Transverse colon (tissue), 4 donors: ENCODE results near the gene CHEK1.

Source experiments
- EP300 ChIP-seq: sonication (generic); formaldehyde crosslinking; IDR thresholded peaks from one replicate; pipeline ENCODE4 v1.6.1; 2017; ENCODE audit warnings: antibody characterized with exemption, low read depth
- POLR2A ChIP-seq: fragments of 450-650 bp; IDR thresholded peaks from one replicate; pipeline ENCODE4 v1.6.1; 2016; ENCODE audit warnings: antibody characterized with exemption, mild to moderate bottlenecking, moderate library complexity
- POLR2AphosphoS5 ChIP-seq, 3 donors: sonication (generic); formaldehyde crosslinking; IDR thresholded peaks; one replicate each; pipeline ENCODE4 v1.6.1; 2016; ENCODE audit warnings: antibody characterized with exemption in 3 of 3
- TF ChIP-seq, protein P1 (sequence below), 5 experiments: fragments of 200-600 bp in 3 of 5; fragments of 450-650 bp in 2 of 5; sonication (generic) in 3 of 5; IDR thresholded peaks; 1 replicate in 2 of 5; 2 replicates in 3 of 5; pipeline ENCODE4 v1.5.1; 2016 to 2017; ENCODE audit warnings: antibody characterized with exemption in 5 of 5, inconsistent platforms in 3 of 5, mild to moderate bottlenecking in 2 of 5, moderate library complexity in 1 of 5

DNA sequence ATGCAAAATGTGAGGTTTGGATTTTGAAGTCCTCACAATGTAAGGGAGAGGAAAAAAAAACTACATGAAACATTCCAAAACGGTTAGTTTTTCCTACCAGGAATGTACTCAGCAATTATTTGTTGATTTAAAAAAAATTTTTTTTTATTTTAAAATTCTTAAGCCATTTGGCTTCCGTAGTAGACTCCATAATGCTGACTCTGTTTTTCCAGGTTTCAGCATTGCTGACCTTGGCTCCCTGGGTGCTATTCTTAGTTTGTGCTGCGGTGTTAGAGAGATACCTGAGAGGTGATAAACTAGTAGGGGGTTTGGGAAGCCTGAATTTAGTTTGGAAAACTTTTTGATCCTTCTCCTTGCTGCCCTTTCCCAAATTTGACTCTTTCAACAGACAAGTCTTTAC is 21.8 kb upstream of the CHEK1 start:
- TF ChIP-seq, protein P1, sequence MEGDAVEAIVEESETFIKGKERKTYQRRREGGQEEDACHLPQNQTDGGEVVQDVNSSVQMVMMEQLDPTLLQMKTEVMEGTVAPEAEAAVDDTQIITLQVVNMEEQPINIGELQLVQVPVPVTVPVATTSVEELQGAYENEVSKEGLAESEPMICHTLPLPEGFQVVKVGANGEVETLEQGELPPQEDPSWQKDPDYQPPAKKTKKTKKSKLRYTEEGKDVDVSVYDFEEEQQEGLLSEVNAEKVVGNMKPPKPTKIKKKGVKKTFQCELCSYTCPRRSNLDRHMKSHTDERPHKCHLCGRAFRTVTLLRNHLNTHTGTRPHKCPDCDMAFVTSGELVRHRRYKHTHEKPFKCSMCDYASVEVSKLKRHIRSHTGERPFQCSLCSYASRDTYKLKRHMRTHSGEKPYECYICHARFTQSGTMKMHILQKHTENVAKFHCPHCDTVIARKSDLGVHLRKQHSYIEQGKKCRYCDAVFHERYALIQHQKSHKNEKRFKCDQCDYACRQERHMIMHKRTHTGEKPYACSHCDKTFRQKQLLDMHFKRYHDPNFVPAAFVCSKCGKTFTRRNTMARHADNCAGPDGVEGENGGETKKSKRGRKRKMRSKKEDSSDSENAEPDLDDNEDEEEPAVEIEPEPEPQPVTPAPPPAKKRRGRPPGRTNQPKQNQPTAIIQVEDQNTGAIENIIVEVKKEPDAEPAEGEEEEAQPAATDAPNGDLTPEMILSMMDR (IDR thresholded peaks at IDR 0.05): no peak
- no peak for TF ChIP-seq EP300
- no peak for TF ChIP-seq POLR2A
- TF ChIP-seq POLR2AphosphoS5 (IDR thresholded peaks at IDR 0.05): no peak
